ENCODE data around the gene CPN2.

The CPN2 gene

GRCh38 chr3:194326192-194326967 lies 24.7 kb downstream of the CPN2 start:
- DNase-seq: no peak

DNA sequence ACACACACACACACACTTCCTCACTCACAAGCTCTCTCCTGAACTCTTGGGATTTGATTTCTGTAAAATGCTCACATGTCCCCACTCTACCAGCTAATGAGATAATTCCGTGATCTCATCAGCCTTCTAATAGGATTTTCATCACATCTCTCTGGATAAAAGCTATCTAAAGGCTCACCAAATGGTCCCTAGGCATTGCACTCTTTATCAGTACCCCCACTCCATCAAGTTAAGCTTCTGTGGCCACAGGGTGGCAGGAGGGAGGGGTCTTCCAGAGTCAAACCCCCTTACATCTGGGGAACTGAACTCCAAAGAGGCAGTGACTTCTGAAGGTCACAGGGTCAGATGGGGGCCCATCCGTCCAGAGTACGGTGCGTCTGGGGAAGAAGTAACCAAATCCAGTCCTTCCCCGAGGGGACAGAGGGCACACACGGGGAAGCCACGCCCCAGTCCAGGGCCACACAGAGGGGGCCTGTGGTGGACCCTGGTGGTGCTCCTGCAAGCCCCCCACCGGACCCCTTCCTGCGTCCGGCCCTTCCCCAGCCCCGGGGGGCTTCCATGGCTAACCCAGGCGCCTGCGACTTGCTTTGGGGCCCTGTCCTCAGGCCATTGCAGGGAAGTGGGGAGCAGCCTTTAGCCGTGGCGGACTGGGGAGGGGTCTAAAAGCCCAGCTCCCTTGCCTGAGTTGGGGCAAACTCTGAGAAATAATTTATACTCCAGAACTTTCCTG lies 25.5 kb downstream of the CPN2 start:
- DNase-seq: no peak

DNA sequence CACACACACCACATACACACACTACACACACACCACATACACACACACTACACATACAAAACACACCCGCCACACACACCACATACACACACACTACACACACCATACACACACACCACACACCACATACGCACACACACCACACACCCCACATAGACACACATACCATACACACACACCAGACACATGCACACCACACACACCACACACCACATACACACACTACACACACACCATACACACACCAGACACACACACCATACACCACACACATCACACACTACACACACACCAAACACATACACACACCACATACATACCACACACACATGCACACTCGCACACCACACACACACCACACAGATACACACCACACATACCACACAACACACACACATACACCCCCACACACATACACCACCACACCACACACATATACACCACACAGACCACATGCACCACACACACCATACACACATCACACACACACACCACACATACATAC lies 26.3 kb downstream of the CPN2 start:
- no peak for DNase-seq

DNA sequence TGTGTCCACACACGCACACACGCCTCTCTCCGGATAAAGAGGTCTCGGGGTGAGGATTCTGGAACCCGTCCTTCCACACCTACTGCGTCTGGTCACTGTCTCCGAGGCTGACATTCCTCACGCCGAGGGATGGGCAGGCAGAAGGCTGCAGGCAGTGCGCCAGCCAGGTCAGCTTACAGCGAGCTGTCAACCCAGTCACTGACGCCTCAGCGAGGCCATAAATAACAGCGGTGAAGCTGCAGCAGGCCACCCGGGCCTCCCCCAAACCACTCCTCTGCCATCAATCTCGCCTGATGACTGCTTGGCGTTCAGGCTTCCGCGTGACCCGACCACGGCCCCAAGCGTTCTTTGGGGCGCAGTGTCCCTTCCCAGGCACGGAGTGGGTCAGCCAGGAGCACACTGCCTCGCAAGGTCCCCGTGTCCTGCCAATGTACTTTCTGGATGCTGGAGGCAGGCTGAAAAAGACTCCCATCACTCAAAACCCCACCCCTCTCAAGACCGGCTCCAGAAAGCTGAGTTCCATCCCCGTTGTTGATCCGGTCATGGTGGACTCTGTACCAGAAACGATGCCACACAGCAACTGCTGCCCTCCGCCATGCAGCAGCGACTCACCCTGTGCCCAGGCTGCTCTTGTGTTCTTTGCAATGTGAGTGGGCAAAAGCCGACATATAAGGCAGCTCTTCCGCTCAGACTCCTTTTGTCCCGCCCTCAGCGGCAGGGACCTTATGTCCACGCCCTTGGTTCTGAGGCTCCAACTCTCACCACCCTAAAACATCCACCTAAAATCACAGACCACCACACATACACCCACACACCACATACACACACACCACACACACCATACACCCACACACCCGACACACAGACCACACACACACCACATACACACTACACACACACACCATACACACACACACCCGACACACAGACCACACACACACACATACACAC lies 27.1 kb downstream of the CPN2 start:
- DNase-seq: no peak

GRCh38 chr3:194322678-194323211 lies 28.4 kb downstream of the CPN2 start:
- DNase-seq: no peak

DNA sequence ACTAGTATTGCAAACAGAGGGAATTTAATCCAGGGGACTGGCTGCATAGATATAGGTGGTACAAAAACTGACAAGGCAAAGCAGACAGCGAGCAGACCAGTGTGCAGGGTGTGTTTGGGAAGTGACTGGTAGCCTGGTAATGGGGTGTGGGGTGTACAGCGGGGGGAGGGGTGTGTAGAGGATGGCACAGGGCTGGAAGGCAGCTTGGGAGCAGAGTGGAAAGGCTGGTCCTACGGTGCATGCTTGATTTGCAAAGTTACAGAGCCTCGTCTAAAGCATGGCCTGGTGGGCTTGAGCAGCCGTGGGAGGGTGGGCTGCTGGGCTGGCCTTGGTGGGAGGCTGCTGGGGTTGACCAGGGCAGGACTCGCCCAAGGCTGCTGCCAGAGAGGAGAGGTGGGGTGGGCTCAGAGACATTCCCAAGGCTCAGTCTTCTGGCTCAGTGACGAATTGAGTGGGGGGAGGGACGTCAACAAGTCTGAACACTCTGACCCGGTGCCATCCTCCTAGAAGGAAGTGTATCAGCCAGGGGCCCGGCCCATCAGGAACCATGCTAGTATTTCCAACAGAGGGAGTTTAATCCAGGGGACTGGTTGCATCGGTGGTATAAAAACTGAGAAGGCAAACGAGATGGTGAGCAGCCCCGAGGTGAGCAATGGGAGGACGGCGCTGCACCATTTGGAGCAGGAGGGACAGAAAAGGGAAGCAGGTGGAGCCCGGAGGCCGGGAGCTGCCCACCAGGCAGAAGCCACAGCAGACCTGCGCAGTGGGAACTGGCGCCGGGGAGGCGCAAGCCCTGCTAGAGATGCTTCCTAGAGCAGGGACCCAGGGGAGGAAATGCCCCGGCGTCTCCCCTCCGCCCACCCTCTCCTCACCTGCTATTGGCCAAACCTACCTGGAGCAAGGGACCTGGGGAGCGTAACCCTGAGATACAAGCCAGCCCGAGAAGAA lies 29.2 kb downstream of the CPN2 start:
- DNase-seq: no peak

DNA sequence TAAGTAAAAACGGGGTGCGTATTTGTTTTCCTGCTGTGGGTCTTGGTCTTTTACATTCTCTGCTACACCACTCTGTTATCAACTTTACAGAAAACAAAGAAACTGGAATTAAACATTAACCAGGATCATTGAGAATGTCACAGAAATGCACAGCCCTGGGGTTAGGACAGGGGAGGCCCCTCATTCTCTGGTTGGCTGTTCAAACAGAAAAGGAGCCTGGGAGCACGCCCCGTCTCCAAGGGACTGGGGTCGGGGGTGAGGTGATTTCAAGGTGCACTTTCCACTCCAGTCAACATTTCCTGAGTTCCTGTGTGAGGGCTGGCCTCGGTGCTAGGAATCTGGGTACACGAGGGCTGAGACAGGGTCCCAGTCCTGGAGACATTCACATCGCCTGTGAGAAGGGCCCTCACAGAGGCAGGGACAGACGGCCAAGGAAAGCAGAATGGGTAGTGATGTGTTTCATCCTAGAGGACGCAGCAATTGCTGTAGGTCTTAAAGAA lies 30.3 kb downstream of the CPN2 start:
- DNase-seq: no peak

- DNase-seq: no peak
Observed at GRCh38 chr3:194320100-194320499, 31.0 kb downstream of the CPN2 start.

GRCh38 chr3:194318511-194319161 lies 32.5 kb downstream of the CPN2 start:
- no peak for DNase-seq

DNA sequence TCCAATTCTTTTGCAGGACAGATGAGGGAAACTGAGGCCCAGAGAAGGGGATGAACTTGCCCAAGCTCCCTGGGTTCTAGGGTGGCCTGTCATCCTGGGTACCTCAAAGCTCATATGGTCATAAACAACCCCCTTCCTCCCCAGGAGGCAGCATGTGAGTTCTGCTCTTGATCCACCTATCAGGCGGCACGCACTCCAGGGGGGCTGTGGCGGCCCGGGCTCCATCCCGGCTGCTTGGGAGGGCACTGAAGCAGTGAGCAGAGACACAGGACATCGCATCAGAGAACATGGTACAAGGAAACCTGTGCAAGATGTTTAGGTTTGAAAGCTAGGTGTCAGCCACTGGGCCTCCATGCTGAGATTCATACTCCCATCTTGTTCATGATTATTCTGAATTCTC lies 34.2 kb downstream of the CPN2 start:
- no peak for DNase-seq

- peak; percentile 25 for DNase-seq
Observed at GRCh38 chr3:194315965-194316361, 35.2 kb downstream of the CPN2 start.

GRCh38 chr3:194315088-194315964 lies 35.8 kb downstream of the CPN2 start:
- DNase-seq: peak; percentile 61

DNA sequence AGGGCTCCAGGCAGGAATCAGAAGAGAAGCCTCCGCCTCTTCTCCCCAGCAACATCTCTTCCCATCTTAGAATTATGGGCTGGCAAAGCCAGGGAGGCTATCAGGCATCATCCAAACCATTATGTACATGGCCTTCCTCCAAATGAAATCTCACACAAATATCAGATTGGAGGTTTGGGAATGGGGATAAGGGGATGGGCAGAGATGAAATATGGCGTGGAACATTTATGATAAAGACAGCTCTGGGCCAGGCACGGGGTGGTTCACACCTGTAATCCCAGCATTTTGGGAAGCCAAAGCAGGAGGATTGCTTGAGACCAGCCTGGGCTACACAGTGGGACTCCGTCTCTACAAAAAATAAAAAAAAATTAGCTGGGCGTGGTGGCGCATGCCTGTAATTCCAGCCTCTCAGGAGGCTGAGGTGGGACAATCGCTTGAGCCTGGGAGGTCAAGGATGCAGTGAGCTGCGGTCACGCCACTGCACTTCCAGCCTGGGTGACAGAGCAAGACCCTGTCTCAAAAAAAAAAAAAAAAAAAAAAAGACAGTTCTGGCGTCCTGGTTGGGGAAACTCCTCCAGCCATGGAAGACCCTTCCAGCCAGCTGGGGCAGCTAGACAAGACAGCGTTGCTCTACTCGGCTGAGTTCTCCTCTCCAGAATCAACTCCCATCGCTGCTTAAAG lies 36.6 kb downstream of the CPN2 start:
- DNase-seq: no peak

- DNase-seq: no peak
Observed at GRCh38 chr3:194313560-194314387, 37.4 kb downstream of the CPN2 start.

DNA sequence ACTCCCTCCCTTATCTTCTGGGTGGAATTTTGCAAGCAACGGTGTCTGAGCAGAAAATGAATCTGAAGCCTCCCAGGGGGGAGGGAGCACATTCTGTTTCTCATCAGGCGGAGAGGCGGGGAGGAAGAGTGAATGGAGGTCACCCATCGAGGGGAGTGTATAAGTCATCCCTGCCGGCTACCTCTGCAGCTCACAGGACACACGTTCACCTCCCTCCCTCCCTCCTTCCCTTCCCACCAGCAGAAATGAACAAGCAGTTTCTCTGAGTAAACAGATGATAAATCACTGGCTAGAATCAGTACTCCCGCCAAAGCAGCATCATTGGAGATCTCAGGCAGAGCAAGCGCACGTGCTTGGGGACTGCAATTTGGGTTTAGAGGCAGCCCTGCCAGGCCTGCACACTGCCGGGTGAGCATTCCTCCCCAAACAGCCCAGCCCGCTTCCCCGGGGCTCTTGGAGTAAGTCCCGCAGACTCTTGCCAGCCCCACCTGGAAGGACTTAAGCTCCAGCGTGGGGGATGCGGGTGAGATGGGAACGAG lies 38.3 kb downstream of the CPN2 start:
- peak; percentile 55 for DNase-seq

GRCh38 chr3:194312186-194312742 lies 38.9 kb downstream of the CPN2 start:
- no peak for DNase-seq

DNA sequence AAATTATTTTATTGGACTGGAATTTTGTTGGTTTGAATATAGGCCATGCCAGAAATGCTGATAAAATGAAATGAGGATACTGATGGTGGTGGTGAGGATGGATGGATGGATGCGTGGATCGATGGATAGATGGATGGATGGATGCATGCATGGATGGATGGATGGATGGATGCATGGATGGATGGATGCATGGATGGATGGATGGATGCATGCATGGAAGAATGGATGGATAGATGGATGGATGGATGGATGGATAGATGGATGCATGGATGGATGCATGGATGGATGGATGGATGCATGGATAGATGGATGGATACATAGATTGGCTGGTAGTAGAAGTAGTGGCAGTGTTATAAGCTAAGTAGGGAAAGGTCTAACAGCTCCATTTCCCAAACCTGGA lies 40.1 kb downstream of the CPN2 start:
- DNase-seq: no peak
